IMR-90 (cell line): ENCODE data around the gene PARD3. TPM values are rescaled to one million over a fixed set of nuclear protein-coding genes. Genes with fewer than 3 reads are reported as not detected.

ENCODE experiments used
- ATAC-seq: fragments of 200-7000 bp; cut with Tn5 transposase; 2 replicates; pipeline ENCODE4 v1.9.1; 2020; ENCODE audit warnings: low read depth, mild to moderate bottlenecking, moderate library complexity
- BruUV-seq: library from RNA; stranded (reverse); fragments of 400-500 nt; replicated peaks from 2 replicates; lab custom pipeline; 2021; lab: Mats Ljungman, UMichigan
- CTCF ChIA-PET: fragments of 300-600 bp; formaldehyde crosslinking; extraction: SDS; loops from one replicate; lab custom pipeline; 2021; ENCODE audit warnings: antibody characterized with exemption; lab: Yijun Ruan, JAX
- POLR2A ChIA-PET: fragments of 300-600 bp; sonication (Branson Sonifier 250); formaldehyde crosslinking; loops from one replicate; lab custom pipeline; 2022; ENCODE audit warnings: antibody characterized with exemption; ENCODE audit not compliant: unreplicated experiment; lab: Charles Lee
- DNase-seq: peaks from one replicate; pipeline ENCODE4 v3.0.0; 2013
- H2AFZ ChIP-seq: replicated peaks from 2 replicates; pipeline ENCODE3; 2013; ENCODE audit warnings: low read length, mild to moderate bottlenecking; ENCODE audit not compliant: poor library complexity
- H2AK5ac ChIP-seq: 2 replicates; pipeline ENCODE4 v1.6.1; 2013; ENCODE audit warnings: low read depth, low read length, inconsistent platforms
- H2AK9ac ChIP-seq: replicated peaks from 2 replicates; pipeline ENCODE3; 2013; ENCODE audit warnings: mild to moderate bottlenecking, low read depth, low read length, moderate library complexity; ENCODE audit not compliant: poor library complexity
- H2BK120ac ChIP-seq: 2 replicates; pipeline ENCODE4 v1.6.1; 2013; ENCODE audit warnings: low read depth, low read length, inconsistent platforms
- H2BK15ac ChIP-seq: 3 replicates; pipeline ENCODE4 v1.6.1; 2013; ENCODE audit warnings: low read depth, low read length, inconsistent platforms
- H2BK20ac ChIP-seq: 2 replicates; pipeline ENCODE4 v1.6.1; 2013; ENCODE audit warnings: low read depth, mild to moderate bottlenecking, inconsistent platforms, low read length, moderate library complexity
- H2BK5ac ChIP-seq: 2 replicates; pipeline ENCODE4 v1.6.1; 2013; ENCODE audit warnings: mild to moderate bottlenecking, low read depth, low read length, inconsistent platforms; ENCODE audit not compliant: poor library complexity, severe bottlenecking
- H3K14ac ChIP-seq: replicated peaks from 2 replicates; pipeline ENCODE4 v1.6.1; 2013; ENCODE audit warnings: low read depth, low read length, inconsistent platforms
- H3K18ac ChIP-seq: 2 replicates; pipeline ENCODE4 v1.6.1; 2013; ENCODE audit warnings: low read depth, low read length, control low read depth
- H3K23ac ChIP-seq: 2 replicates; pipeline ENCODE4 v1.6.1; 2013; ENCODE audit warnings: low read depth, low read length, inconsistent platforms
- H3K27ac ChIP-seq: 2 replicates; pipeline ENCODE4 v1.5.1; 2013; ENCODE audit warnings: mild to moderate bottlenecking, control low read depth, low read length; ENCODE audit not compliant: insufficient read depth
- H3K27me3 ChIP-seq: 2 replicates; pipeline ENCODE4 v1.6.1; 2013; ENCODE audit warnings: low read length; ENCODE audit not compliant: control insufficient read depth, insufficient read depth
- H3K36me3 ChIP-seq: 2 replicates; pipeline ENCODE4 v1.6.1; 2013; ENCODE audit warnings: low read length, mixed read lengths; ENCODE audit not compliant: control insufficient read depth, insufficient read depth
- H3K4ac ChIP-seq: 2 replicates; pipeline ENCODE4 v1.6.1; 2013; ENCODE audit warnings: low read depth, low read length, inconsistent platforms
- H3K4me1 ChIP-seq: 2 replicates; pipeline ENCODE4 v1.6.1; 2013; ENCODE audit warnings: low read length, mixed read lengths; ENCODE audit not compliant: control insufficient read depth, insufficient read depth
- H3K4me2 ChIP-seq: 2 replicates; pipeline ENCODE4 v1.6.1; 2013; ENCODE audit warnings: low read depth, mild to moderate bottlenecking, control low read depth, low read length, moderate library complexity
- H3K4me3 ChIP-seq: 2 replicates; pipeline ENCODE4 v1.5.1; 2013; ENCODE audit warnings: low read depth, mild to moderate bottlenecking, control low read depth, low read length, moderate library complexity; ENCODE audit not compliant: insufficient read depth
- H3K56ac ChIP-seq: 2 replicates; pipeline ENCODE4 v1.6.1; 2013; ENCODE audit warnings: low read length, inconsistent platforms; ENCODE audit not compliant: insufficient read depth; ENCODE audit errors: extremely low read depth
- H3K79me1 ChIP-seq, 2 experiments: 2 replicates each; pipeline ENCODE4 v1.6.1; 2013; ENCODE audit warnings: low read length in 2 of 2, inconsistent platforms in 1 of 2, low read depth in 1 of 2
- H3K9ac ChIP-seq: 2 replicates; pipeline ENCODE4 v1.6.1; 2013; ENCODE audit warnings: low read depth, low read length, control low read depth
- H3K9me1 ChIP-seq: 2 replicates; pipeline ENCODE4 v1.6.1; 2013; ENCODE audit warnings: low read length, inconsistent platforms; ENCODE audit not compliant: insufficient read depth
- H3K9me3 ChIP-seq: 2 replicates; pipeline ENCODE4 v1.6.1; 2013; ENCODE audit warnings: low read length; ENCODE audit not compliant: control insufficient read depth, insufficient read depth
- H4K20me1 ChIP-seq: 2 replicates; pipeline ENCODE4 v1.6.1; 2013; ENCODE audit warnings: low read length, inconsistent platforms; ENCODE audit not compliant: insufficient read depth
- H4K5ac ChIP-seq: 2 replicates; pipeline ENCODE4 v1.6.1; 2013; ENCODE audit warnings: mild to moderate bottlenecking, low read depth, low read length, control low read depth
- H4K8ac ChIP-seq, 2 experiments: 2 replicates each; pipeline ENCODE4 v1.6.1; 2013; ENCODE audit warnings: low read depth in 2 of 2, low read length in 2 of 2, control low read depth in 1 of 2, inconsistent platforms in 1 of 2
- H4K91ac ChIP-seq: 2 replicates; pipeline ENCODE4 v1.6.1; 2013; ENCODE audit warnings: low read depth, low read length, inconsistent platforms; ENCODE audit not compliant: insufficient read depth
- BHLHE40 ChIP-seq: fragments of 150-350 bp; IDR thresholded peaks from 2 replicates; pipeline ENCODE4 v1.6.1; 2016; ENCODE audit warnings: mild to moderate bottlenecking, low read depth, low read length
- CEBPB ChIP-seq: IDR thresholded peaks from 2 replicates; pipeline ENCODE4 v1.6.1; 2012; ENCODE audit warnings: low read depth, low read length, improper control_type of control experiment
- MAFK ChIP-seq: IDR thresholded peaks from 2 replicates; pipeline ENCODE4 v1.6.1; 2012; ENCODE audit warnings: low read depth, low read length, improper control_type of control experiment
- RAD21 ChIP-seq: IDR thresholded peaks from 2 replicates; pipeline ENCODE4 v1.6.1; 2012; ENCODE audit warnings: low read length, improper control_type of control experiment
- RFX5 ChIP-seq: IDR thresholded peaks from 2 replicates; pipeline ENCODE4 v1.8.0; 2012; ENCODE audit warnings: low read depth, mild to moderate bottlenecking, low read length, moderate library complexity
- dilution Hi-C: fragments of 300-500 bp; cut with HindIII; formaldehyde crosslinking; loops from one replicate; pipeline ENCODE4 v1.14.3; 2018; ENCODE audit warnings: low sequenced_read_pairs; ENCODE audit not compliant: unreplicated experiment
- in situ Hi-C: fragments of 300-500 bp; cut with MboI; formaldehyde crosslinking; loops from 3 replicates; pipeline ENCODE4 v1.14.3; 2019; ENCODE audit warnings: low sequenced_read_pairs, inconsistent platforms, mixed read lengths
- intact Hi-C: fragments of 100-400 bp; cut with micrococcal nuclease; formaldehyde crosslinking; loops from 2 replicates; pipeline ENCODE4 v1.10.0; 2022
- polyA plus RNA-seq, 3 experiments: library from polyadenylated mRNA; depleted of rRNA; stranded (reverse); fragments of >200 nt; gene quantifications; 2 replicates each; pipeline ENCODE4 v1.2.3, GENCODE V29; 2012; ENCODE audit warnings: low replicate concordance in 1 of 3
- total RNA-seq: library from RNA; depleted of rRNA; stranded (reverse); fragments of >200 nt; gene quantifications from 2 replicates; pipeline ENCODE4 v1.2.3, GENCODE V29; 2012
- TF ChIP-seq, protein P1 (sequence below): conservative IDR thresholded peaks from 2 replicates; pipeline ENCODE4 v1.5.1; 2012; ENCODE audit warnings: mild to moderate bottlenecking, low read depth, low read length, improper control_type of control experiment
- TF ChIP-seq, protein P2 (sequence below): fragments of 150-350 bp; IDR thresholded peaks from 2 replicates; pipeline ENCODE4 v1.6.1; 2016; ENCODE audit warnings: low read depth, mild to moderate bottlenecking, low read length, moderate library complexity, borderline replicate concordance

The PARD3 gene
- total and polyA plus RNA-seq, 2 of the 4 experiments (the other 2 are of a cell fraction) = 14.6 to 37.5 TPM

GRCh38 chr10:34677132-34677531 lies 138.0 kb downstream of the PARD3 start:
- no peak overlapping the region for H2AFZ ChIP-seq
- no peak overlapping the region for H3K4ac ChIP-seq
- dilution Hi-C loops = no loop called here
- no peak overlapping the region for H2BK15ac ChIP-seq
- H4K91ac ChIP-seq = no peak overlapping the region
- intact Hi-C loops = no loop called here
- no peak overlapping the region for H3K14ac ChIP-seq
- no peaks in the 10 kb centered on the region for H3K4me1 ChIP-seq
- no peaks in the 10 kb centered on the region; the same call in 1 of the 2 replicates for H4K20me1 ChIP-seq
- no peaks in the 10 kb centered on the region for H3K36me3 ChIP-seq
- no peak overlapping the region for H3K9ac ChIP-seq
- H3K18ac ChIP-seq = no peak overlapping the region
- no peaks in the 10 kb centered on the region for H3K9me3 ChIP-seq
- H4K8ac ChIP-seq = no peak overlapping the region
- no peaks in the 10 kb centered on the region for H3K27me3 ChIP-seq
- no TSS peak for BruUV-seq
- H2BK120ac ChIP-seq = no peak overlapping the region
- H2BK5ac ChIP-seq = no peak overlapping the region
- H3K79me1 ChIP-seq = peaks cover 3 to 31% of the 10 kb centered on the region in 2 experiments; a peak in 3 of 4 replicates
- ATAC-seq = no peak
- no peak overlapping the region for H3K56ac ChIP-seq
- peaks cover 8% of the 10 kb centered on the region; the same call in 1 of the 2 replicates for H3K9me1 ChIP-seq
- in situ Hi-C loops = loop anchor here (10.0 kb wide), 1 partner anchor 538 kb away; no protein-coding TSS in a partner anchor
- POLR2A ChIA-PET = no interaction called here
- H4K5ac ChIP-seq = no peak overlapping the region
- H3K4me3 ChIP-seq = no peak overlapping the region
- CTCF ChIA-PET = no interaction called here
- DNase-seq = no peak
- H3K4me2 ChIP-seq = no peak overlapping the region
- TF ChIP-seq BHLHE40 (no peak), RFX5 (no peak), MAFK (no peak), CEBPB (no peak), RAD21 (no peak)
- TF ChIP-seq, protein P1, sequence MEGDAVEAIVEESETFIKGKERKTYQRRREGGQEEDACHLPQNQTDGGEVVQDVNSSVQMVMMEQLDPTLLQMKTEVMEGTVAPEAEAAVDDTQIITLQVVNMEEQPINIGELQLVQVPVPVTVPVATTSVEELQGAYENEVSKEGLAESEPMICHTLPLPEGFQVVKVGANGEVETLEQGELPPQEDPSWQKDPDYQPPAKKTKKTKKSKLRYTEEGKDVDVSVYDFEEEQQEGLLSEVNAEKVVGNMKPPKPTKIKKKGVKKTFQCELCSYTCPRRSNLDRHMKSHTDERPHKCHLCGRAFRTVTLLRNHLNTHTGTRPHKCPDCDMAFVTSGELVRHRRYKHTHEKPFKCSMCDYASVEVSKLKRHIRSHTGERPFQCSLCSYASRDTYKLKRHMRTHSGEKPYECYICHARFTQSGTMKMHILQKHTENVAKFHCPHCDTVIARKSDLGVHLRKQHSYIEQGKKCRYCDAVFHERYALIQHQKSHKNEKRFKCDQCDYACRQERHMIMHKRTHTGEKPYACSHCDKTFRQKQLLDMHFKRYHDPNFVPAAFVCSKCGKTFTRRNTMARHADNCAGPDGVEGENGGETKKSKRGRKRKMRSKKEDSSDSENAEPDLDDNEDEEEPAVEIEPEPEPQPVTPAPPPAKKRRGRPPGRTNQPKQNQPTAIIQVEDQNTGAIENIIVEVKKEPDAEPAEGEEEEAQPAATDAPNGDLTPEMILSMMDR = no peak
- TF ChIP-seq, protein P2, sequence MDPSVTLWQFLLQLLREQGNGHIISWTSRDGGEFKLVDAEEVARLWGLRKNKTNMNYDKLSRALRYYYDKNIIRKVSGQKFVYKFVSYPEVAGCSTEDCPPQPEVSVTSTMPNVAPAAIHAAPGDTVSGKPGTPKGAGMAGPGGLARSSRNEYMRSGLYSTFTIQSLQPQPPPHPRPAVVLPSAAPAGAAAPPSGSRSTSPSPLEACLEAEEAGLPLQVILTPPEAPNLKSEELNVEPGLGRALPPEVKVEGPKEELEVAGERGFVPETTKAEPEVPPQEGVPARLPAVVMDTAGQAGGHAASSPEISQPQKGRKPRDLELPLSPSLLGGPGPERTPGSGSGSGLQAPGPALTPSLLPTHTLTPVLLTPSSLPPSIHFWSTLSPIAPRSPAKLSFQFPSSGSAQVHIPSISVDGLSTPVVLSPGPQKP = no peak
- no peak overlapping the region for H2BK20ac ChIP-seq
- no peak overlapping the region for H2AK9ac ChIP-seq
- H2AK5ac ChIP-seq = no peak overlapping the region
- H3K23ac ChIP-seq = no peak overlapping the region
- H3K27ac ChIP-seq = no peak overlapping the region
